Lower leg skin (tissue), 4 donors: ENCODE data around the gene MAP7D3. TPM values are rescaled to one million over a fixed set of nuclear protein-coding genes. Genes with fewer than 3 reads are reported as not detected.

Experiments
- DNase-seq, 2 donors: peaks; one replicate each; pipeline ENCODE4 v3.0.0-alpha.2; 2019; ENCODE audit warnings: low spot score in 2 of 2
- H3K4me3 ChIP-seq: fragments of 200-600 bp; sonication (generic); 2 replicates; pipeline ENCODE4 v1.5.1; 2017; ENCODE audit warnings: mild to moderate bottlenecking, low read depth; ENCODE audit not compliant: poor library complexity, severe bottlenecking
- CTCF ChIP-seq, 3 donors: fragments of 450-650 bp; IDR thresholded peaks; one replicate each; pipeline ENCODE4 v1.5.1; 2016; ENCODE audit warnings: antibody characterized with exemption in 3 of 3, mild to moderate bottlenecking in 3 of 3, moderate library complexity in 2 of 3
- POLR2A ChIP-seq, 2 donors: fragments of 450-650 bp; IDR thresholded peaks; one replicate each; pipeline ENCODE4 v1.6.1; 2016 to 2017; ENCODE audit warnings: antibody characterized with exemption in 2 of 2, mild to moderate bottlenecking in 1 of 2, moderate library complexity in 1 of 2
- WGBS, 2 donors: methylation state at CpG; one replicate each; pipeline ENCODE4 v1.1.5; 2018; 5-methylcytosine and 5-hydroxymethylcytosine counted together
- intact Hi-C: fragments of 100-400 bp; cut with DNase I; formaldehyde crosslinking; loops from one replicate; pipeline ENCODE4 v1.15.0; 2023; ENCODE audit warnings: low total_unique reads
- total RNA-seq, 4 donors: library from RNA; depleted of rRNA; stranded (reverse); fragments of >200 nt; gene quantifications; one replicate each; pipeline ENCODE4 v1.1.0, GENCODE V29; 2016

MAP7D3 gene
- total RNA-seq, 4 donors from 2014 or later: 4.4 to 7.6 (median 5.4) TPM

GRCh38 chrX:136268051-136269048 lies 17.1 kb upstream of the MAP7D3 start:
- intact Hi-C loops: no loop called here
- TF ChIP-seq POLR2A (IDR thresholded peaks at IDR 0.05): no peak
- TF ChIP-seq CTCF (IDR thresholded peaks at IDR 0.05): no peak
- DNase-seq: no peak
- H3K4me3 ChIP-seq: no peak overlapping the region
- WGBS, 2 donors: 50 to 51% methylated on average over 5 of the region's 5 CpGs

- intact Hi-C loops: no loop called here
- no peak overlapping the region for H3K4me3 ChIP-seq
- 62 to 90% methylated on average over 1 of the region's 1 CpG for WGBS, 2 donors
- no peak for DNase-seq
- TF ChIP-seq CTCF (IDR thresholded peaks at IDR 0.05) (no peak), POLR2A (IDR thresholded peaks at IDR 0.05) (no peak)
Measured at GRCh38 chrX:136266828-136267227, 15.6 kb upstream of the MAP7D3 start.

GRCh38 chrX:136262812-136263315 lies 11.7 kb upstream of the MAP7D3 start:
- no peak overlapping the region for H3K4me3 ChIP-seq
- TF ChIP-seq POLR2A (IDR thresholded peaks at IDR 0.05) (no peak), CTCF (IDR thresholded peaks at IDR 0.05) (no peak)
- no peak for DNase-seq
- intact Hi-C loops: no loop called here
- 58 to 64% methylated on average over 7 of the region's 7 CpGs for WGBS, 2 donors

- no peak for DNase-seq
Measured at GRCh38 chrX:136262243-136262642, 11.0 kb upstream of the MAP7D3 start.

GRCh38 chrX:136261321-136261720 lies 10.1 kb upstream of the MAP7D3 start:
- no peak for DNase-seq
- 81 to 89% methylated on average over 7 of the region's 7 CpGs for WGBS, 2 donors

More at GRCh38 chrX:136262243-136262642, 11.0 kb upstream of the MAP7D3 start:
- intact Hi-C loops: no loop called here
- TF ChIP-seq POLR2A (IDR thresholded peaks at IDR 0.05): no peak
- TF ChIP-seq CTCF (IDR thresholded peaks at IDR 0.05): no peak
- 62 to 67% methylated on average over 5 of the region's 5 CpGs for WGBS, 2 donors
- H3K4me3 ChIP-seq: no peak overlapping the region

More at GRCh38 chrX:136261321-136261720, 10.1 kb upstream of the MAP7D3 start:
- intact Hi-C loops: no loop called here
- H3K4me3 ChIP-seq: no peak overlapping the region
- TF ChIP-seq CTCF (IDR thresholded peaks at IDR 0.05): no peak
- no peak for TF ChIP-seq POLR2A (IDR thresholded peaks at IDR 0.05)
